Bone marrow (tissue), 2 donors: ENCODE results near the gene CCR9.

ENCODE experiments used
- DNase-seq, 2 donors: peaks; one replicate each; lab custom pipeline; 2025; lab: John Stamatoyannopoulos, UW

CCR9 gene

DNA sequence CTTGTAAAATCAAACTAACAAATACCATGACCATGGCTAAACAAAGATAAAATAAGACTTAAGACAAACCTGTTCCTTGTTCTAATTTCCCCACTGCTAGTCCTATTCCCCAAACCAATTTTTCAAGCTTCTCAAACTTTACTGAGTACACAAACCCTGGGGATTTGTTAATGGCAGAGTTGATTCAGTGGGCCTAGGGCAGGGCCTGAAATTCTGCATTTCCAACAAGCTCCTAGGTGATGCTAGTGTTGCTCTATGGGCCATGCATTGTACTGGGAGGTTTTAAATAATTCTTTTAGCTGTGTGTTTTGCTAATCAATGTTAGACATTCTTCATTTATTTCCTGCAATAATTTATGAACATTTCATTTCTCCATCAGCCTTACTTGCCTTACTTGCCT, 13.3 kb upstream of the CCR9 start:
- DNase-seq: no peak

DNA sequence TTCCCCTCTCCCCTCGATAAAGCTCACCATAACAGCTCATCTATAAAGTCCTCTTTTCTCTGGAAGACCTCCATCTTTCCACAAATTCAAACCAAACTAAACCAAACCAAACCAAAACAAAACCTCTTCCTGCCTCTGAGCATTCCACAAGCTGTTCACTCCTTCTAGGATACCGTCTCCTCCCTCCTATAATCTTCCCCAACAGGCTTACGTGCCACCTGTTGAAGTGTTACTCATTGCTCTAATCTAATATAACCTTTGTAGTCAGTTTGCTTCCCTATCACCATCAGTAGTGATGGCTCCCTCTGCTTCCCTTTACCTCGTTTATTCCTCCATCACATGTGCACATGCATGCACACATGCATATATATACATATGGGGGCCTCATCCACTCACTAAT, 12.7 kb upstream of the CCR9 start:
- DNase-seq: no peak

DNA sequence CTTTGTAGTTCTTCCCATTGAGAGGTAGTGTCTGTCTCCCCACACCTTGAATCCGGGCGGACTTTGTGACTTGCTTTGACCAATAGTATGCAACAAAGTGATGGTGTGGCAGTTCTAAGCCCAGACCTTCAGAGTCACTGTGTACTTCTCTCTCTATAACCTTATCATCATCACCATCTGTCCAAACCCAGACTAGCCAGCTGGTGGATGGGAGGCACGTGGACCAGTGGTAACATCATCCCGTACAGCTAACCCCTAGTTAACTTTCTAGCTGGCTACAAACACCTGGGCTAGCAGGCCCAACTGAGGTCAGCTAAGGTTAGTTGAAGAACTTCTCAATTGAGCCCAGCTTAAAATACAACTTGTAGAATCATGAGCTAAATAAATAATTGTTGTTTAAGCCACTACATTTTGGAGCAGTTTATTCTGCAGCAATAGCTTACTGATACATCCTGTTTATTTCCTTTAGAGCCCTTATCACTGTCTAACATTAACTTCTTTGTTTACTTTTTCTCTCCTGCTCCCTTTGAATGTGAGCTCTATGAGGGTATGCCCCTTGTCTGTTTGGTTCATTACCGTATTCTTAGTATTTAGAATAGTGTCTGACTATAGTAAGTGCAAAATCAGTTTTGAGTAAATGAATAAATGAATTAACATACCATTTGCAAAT, 11.5 kb upstream of the CCR9 start:
- DNase-seq: no peak

DNA sequence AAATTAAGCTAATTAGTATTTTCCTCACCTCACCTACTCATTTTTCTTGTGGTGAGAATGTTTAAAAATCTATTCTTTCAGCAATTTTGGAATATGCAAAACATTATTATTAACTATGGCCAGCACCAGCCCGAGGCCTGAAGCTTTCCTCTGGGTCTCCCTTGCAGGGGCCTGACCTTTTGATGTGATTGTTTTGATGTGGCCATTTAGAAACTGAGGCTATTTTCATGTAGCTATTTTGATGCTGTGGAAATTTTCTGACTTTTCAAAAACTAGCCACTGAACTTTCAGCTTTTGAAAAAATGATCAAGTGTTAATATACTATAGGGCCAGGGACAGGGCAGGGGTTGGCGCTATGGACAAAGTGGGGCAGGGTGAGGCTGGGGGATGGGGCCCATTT, 8.2 kb upstream of the CCR9 start:
- no peak for DNase-seq

DNA sequence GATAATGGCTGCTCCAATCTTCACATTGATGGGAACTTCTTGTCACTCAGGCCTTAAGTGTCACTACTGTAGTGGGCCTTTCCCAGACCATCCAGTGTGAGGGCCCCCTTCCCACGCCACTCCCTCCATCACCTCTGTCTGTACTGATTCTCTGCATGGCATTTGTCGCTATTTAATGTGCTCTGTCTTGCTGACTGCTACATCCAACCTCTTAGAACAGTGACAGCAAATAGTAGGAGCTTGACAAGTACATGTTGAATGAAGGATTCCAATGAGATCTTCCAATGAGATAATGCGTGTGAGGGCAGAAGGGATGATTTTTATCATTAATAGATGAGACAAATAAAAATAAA, 5.6 kb upstream of the CCR9 start:
- DNase-seq: no peak

DNA sequence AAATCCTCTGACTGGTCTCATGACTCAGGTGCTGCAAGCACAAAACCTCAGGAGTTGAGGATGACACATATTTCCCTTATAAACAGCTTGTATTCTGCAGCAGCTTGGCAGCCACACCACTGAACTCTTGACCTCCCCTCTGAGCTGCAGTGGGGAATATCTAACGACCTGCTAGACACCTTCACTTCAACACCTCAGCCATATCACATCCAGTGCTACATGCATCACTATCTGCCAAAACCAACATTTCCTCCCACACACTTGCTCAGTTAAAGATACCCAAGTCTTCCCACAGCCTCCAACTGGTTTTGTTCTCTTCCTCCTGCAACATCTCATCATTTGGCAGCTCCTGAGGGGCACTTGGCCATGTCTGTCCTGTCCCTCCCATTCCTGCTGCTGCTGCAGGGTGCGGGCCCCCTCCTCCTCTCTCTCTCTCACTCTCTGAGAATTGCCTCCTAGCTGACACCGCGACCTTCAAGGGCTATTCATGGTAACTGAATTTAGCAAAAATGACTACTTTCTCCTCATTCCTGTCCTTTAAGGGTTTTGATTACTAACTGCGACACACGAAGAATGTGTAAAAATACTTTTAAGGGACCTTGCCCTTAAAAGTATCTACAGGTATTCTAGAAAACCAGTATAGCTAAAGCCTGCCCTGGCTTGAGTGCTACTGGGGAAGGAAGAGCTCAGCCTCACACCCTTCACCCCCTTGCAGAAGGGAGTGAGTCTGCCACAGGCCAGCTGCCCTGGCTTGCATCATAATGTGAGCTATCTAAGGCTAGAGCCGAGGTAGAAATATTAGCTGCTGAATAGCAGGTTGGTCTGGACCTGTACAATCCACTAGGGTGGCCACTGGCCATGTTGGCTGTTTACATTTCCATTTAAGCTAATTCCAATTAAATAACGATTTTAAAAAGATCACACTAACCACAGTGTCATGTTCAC, 5.0 kb upstream of the CCR9 start:
- DNase-seq: no peak

DNA sequence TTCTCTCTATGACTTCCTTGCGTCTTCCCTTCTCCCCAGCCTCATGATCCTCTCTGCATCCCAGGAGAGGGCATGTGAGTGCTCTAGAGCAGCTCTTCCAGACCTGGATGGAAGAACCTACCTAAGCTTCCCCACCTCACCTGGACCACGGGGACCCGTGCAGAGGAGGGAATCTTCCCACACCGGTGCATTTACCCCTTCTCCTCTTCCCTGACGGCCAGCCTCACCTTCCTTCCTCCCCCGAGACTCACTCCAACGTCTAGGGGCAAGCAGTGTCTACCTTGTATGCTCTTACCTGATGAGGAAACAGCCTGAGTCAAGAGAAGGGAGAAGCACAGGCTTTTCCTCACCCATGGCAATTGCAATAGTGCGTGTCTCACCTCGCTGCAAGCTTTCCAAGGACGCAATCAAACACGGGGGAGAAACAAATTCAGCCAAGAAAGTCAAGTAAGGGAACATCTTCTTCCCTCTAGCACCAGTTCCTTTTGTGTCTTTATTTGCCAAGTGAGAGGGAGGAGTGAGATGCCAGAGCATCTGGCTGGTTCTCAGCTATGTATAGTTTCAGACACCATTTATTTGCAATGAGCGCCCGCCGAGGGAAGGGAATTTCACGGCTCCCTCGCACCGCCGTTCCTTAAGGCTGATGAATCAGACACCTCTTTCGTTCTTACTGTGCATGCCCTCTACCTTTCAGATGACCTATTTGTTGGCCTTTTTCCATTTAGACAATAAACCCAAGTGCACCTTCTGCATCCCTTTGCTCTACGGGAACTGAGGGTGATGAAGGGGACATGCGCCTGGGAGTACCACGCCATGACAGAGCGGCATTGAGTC, 1.8 kb upstream of the CCR9 start:
- DNase-seq: no peak

DNA sequence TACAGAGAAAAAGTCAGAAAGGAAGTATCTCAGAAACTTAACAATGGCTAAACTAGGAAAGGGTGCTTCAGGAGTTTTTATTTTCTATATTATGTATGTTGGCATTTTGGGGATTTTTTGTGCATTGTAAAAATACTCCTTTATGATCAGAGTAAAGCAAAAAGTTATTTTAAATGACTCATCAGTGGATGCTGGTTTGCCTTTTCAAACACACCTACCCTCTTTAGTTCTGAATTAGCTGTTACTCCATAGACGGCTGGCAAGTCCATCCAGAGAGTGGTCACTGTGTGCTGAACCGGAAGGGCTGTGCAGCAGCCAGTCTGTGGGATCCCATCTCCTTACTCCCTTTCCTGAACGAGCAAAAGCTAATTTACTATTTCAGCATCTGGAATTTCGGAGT, 942 bp downstream of the CCR9 start:
- no peak for DNase-seq

DNA sequence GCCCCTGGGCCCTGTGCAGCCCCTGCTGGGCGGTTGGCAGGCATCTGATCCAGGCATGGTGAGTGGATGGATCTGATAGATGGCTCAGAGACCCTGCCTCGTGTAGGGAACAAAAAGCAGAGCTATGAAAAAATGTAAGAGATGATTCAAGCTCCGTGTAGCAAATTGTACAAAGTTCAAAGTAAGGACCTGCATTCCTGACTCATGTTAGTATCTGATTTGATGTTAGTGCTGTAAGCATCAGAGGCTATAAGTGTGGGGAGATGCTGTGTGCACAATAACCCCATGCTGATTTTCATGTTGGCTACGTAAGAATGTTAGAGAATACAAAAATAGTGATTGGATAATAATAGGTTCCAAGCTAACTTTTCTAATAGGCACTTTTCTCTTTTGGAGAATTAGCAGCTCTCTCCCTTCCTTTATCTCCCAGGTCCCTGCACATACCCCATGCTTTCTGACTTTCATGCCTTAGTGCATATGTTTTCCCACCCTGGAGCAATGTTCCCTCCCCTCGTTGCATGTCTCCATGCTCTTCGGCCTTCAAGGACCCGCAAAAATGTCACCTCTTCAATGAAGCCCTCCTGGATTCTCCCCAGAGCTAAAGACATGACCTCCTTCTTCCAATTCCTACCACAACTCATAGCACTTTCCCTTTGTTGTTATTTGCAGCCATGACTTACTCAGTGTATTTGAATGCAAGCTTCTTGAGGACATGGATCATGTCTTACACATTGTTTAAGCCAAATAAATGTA, 1.6 kb downstream of the CCR9 start:
- DNase-seq: no peak

DNA sequence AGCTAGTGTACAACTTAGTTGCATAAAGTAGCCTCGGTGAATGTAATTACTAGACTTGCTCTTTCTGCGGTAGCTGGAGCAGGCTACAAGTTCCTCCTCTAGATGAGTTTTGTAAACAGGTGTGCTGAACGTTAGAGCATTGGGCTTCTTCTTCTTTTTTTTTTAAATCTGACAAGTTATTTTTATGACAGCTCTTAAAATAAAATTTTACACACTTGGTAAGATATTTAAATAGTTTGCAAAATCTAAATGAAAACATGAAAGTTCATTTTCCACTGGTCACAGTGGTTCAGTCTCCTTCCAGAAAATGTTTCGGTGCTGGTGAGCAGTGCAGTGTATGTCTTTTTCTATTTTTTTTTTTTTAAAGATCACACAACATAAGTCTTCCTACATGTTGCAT, 3.0 kb downstream of the CCR9 start:
- peak in 1 of 2 donors; percentile 16 for DNase-seq

DNA sequence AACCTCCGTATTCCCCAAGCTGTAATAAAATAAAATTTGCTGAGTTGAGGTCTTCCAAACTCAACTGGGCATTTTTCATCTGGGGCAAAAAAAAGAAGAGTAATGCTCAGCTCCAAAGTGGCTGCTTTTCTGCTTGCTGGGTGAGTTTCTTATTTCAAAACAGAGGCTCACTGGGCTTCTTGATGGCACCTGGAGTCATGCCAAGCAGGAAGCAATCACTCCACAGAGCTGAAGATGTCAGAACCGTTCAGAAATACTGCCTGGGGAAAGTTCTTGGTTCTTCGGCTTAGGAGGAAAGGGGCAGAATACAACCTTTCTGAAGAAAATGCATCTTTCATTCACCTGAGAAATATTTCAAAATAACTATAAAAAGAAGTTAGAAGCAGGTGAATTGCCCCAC, 4.1 kb downstream of the CCR9 start:
- DNase-seq: no peak

DNA sequence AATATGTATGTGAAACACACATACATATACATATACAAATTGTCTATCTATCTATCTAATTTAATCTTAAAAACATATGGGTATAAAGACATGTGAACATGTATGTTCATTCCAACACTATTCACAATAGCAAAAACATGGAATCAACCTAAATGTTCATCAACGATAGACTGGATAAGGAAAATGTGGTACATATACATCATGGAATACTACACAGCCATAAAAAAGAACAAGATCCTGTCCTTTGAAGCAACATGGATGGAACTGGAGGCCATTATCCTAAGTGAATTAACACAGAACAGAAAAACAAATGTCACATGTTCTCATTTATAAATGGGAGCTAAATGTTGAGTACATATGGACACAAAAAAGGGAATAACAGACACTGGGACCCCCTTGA, 5.8 kb downstream of the CCR9 start:
- DNase-seq: no peak

DNA sequence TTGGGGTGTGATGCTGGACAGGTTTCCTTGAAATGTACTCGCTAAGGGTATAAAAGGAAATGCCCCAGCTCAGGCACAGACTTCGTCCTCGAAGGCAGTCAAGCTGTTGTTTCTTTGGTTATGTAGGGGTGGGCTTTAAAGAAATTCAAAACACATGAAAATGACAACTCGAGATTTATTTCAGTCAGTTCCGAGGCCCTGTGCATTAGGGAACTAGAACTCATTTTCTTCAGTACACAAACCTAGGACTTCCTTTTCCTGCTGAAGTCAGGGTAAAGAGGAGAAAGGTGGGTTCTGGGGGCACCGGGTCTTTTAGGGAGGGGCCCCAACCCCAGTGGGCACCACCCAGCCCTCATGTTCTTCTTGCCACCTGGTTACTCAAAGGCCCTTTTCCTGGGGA, 7.7 kb downstream of the CCR9 start:
- DNase-seq: no peak

DNA sequence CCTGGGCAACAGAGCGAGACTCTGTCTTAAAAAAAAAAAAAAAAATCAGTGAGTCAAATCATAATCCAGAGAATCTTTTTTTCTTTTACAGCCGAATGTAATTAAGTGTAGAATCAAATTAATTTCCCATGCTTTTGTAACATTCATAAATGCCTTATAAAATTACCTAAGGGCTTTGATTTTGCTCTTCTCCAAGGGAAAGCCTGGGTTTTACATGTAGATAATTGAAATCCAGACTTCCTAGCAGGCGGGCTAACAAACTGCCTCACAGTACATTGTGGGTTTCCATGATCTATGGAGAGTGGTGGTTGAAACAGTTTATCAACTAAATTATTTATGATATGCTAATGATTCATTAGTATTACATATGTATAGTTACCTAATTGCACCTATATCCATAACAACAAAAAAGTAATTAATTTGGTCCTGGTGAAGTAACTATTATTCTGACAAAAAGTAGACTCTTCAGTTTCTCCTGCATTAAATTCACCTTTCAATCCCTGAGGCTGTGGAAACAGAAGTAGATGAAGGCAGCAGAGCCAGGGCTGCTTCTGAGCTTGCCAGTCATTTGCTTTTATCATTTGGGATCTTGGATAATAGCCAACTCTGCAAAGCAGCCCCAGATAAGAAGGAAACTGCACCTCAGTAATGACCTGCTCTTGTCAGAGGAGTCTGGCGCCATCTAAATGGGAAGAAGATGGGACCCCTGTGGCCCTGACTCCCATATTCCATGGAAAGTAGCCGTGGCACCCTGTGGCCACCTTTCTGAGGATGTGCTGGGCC, 9.5 kb downstream of the CCR9 start:
- DNase-seq: no peak

DNA sequence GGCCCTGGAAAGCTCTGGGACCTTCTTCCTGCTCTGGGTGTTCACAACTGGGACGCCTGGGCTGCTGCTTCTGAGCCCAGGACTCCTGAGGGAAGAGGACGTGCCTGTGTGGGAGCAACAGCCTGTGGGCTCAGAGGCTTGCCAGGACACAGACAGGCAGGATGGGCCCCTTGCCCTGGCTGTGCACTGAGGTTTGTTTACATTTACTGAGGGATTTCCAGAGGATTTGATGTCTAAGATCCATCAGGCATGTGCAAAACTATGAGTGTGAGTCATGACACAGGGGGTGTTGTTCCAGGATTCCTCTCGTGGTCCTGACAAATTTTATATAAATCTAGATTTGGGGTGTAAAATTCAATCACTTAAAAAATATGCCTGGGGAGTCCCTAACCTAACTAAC, 10.6 kb downstream of the CCR9 start:
- no peak for DNase-seq

DNA sequence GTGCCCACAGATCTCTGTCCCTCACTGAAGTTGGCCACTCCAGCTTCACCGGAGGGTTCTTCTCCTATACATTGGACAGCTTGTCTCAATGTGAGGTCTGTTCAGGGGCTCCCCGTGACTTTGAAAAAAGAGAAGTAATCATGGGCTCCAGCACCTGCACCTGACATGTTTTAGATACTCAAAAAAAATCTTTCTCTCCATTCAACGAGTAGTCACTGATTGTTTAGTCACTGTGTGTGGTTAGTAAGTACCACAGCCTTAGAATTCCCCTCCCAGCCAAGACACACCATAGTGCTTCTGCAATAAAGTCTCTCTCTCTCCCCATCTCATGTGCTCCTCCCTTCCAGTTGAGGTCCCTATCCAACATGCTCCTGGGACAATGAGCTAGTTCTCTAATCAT, 18.6 kb downstream of the CCR9 start:
- DNase-seq: no peak

DNA sequence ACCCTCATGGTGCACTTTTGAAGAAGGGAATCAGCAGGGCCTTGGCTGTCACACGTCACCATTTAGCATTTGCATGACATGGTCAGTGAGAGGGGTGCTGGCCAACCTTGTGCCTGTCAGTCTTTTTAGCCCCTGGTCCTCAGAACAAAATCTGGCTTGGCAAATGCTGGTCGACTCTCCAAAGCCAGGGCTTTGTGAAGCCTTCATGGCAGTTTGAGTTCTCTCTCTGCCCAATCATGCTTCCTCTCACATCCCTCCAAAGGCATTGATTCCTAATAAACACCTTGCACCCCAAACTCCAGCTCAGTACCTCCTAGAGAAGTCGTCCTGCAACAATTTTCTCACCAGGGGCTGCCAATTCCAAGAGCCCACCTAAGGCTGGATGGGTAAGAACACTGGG, 19.4 kb downstream of the CCR9 start:
- no peak for DNase-seq

DNA sequence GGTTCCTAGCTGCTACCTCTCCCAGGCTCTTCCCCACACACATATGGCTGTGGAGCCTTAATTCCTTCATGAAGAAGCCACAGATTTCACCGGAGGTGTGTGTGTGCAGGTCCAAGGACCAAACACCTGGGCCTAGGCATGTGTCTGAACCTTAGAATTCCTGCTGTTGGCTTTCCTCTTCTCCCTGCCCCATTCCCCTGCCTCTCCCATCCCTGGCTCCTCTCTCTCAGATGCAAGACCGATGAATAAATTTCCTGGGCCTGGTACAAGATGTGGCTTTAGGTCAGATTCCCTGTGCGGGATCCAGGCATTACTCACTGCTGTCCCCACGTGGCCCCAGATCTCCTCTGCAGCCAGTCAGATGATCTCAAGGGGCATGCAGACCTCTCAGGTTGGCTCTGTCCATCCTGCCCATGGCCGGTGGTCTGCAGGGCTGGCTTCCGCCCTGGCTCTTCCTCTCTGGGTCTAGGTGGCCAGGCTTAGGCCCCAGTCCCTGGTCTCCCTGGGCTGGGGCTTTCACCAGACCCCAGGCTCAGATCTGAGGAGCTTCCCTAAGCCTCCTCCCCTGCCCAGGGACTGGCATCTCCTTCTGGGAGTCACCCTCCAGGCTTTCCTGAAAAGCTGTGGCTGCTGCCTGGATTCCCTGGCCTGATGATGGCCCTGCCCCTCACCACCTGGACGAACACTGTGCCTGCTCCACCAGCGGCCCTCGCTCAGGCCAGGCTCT, 20.5 kb downstream of the CCR9 start:
- no peak for DNase-seq

DNA sequence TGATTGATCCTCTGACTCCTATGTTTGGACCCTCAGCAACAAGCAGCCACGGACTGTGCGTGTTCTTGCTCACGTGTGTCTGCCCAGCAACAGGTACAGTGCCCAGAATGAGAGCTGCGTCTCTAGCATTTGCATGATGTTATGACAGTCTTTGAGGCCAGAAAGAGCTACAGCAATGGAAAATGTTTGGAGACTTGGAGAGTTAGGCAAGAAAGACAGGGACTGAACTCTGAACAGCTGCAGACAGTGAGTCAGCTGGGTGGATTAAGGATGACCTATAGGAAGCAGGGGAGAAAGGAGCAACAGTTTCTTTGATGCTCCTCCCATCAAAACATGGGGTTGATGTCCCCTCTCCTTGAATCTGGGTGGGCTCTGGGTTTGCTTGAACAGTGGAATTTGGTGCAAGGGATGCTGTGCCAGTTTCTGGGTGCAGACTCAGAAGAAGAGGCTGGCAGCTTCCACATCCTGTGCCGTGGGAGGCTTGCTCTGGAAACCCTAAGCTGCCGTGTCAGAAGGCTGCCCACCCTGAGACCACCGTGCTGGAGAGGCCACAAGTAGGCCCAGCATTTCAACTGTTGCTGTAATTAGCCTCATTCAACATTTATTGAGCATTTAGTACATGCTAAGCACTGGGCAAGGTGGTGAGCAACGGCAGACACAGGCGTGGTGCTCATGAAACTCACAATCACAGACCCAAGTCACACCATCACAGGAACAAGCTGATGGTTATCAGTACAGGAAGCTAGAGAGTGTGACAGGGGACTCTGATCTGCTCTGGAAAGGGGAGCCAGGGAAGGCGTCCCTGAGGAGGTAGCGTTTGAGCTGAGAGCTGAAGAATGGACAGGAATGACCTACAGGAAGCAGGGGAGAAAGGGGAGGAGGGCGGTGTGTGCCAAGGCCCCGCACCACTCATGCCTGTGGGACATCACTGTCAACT, 21.7 kb downstream of the CCR9 start:
- DNase-seq: no peak
